K562 (cell line): ENCODE results near the gene RIIAD1. TPM values are rescaled to one million over a fixed set of nuclear protein-coding genes. Genes with fewer than 3 reads are reported as not detected.

Source experiments
- KLF13 ChIP-seq: fragments of 450-650 bp; IDR thresholded peaks from 2 replicates; pipeline ENCODE4 v1.6.1; 2016; ENCODE audit warnings: missing genetic modification characterization, low read depth, mild to moderate bottlenecking, missing compliant biosample characterization, moderate library complexity, borderline replicate concordance
- NFE2 ChIP-seq: IDR thresholded peaks from 2 replicates; pipeline ENCODE4 v1.6.1; 2014; ENCODE audit warnings: antibody characterized with exemption, low read depth
- NUFIP1 ChIP-seq: fragments of 450-650 bp; IDR thresholded peaks from 2 replicates; pipeline ENCODE4 v1.6.1; 2018; ENCODE audit not compliant: partially characterized antibody
- PRPF4 ChIP-seq: fragments of 200-400 bp; formaldehyde crosslinking; IDR thresholded peaks from one replicate; pipeline ENCODE4 v1.6.1; 2017; ENCODE audit warnings: low read length, low read depth, mild to moderate bottlenecking; ENCODE audit not compliant: insufficient read depth, poor library complexity, severe bottlenecking
- SAFB ChIP-seq: fragments of 200-400 bp; formaldehyde crosslinking; IDR thresholded peaks from 2 replicates; pipeline ENCODE4 v1.6.1; 2017; ENCODE audit warnings: low read depth, low read length, borderline replicate concordance
- SETDB1 ChIP-seq: IDR thresholded peaks from one replicate; pipeline ENCODE4 v1.6.1; 2012; ENCODE audit warnings: low read length, control low read depth, inconsistent platforms
- ZSCAN29 ChIP-seq: fragments of 450-650 bp; IDR thresholded peaks from 2 replicates; pipeline ENCODE4 v1.6.1; 2017
- polyA plus RNA-seq, 8 experiments: library from polyadenylated mRNA; depleted of rRNA in 4 of 8; stranded (reverse) in 5 of 8; unstranded in 3 of 8; fragments of >200 nt; fragmentation: Nextera tagmentation in 2 of 8; fragmentation: Illumina TruSeq in 1 of 8; extraction: Ambion mirVana in 2 of 8; extraction: Trizol in 1 of 8; gene quantifications; 2 replicates each; pipeline versions ENCODE4 v1.2.1 to v1.2.3, GENCODE V29; 2011 to 2014; ENCODE audit warnings: inconsistent platforms in 1 of 8, missing spikeins in 1 of 8
- total RNA-seq, 7 experiments: library from RNA; depleted of rRNA in 6 of 7; stranded (reverse); fragments of >200 nt in 6 of 7; fragmentation: Illumina TruSeq in 2 of 7; extraction: Trizol in 2 of 7; gene quantifications; 2 replicates each; pipeline versions ENCODE4 v1.2.1 to v1.2.3, GENCODE V29; 2011 to 2021; ENCODE audit warnings: low replicate concordance in 1 of 7
- TF ChIP-seq, protein P1 (sequence below), 2 experiments: fragments of 450-650 bp in 1 of 2; sonication (generic) in 1 of 2; formaldehyde crosslinking in 1 of 2; IDR thresholded peaks; 2 replicates each; pipeline versions ENCODE4 v1.7.1 to v1.9.0; 2016 to 2022; ENCODE audit warnings: inconsistent platforms in 1 of 2, mild to moderate bottlenecking in 1 of 2, missing genetic modification reagents in 1 of 2
- TF ChIP-seq, protein P2 (sequence below): fragments of 250-450 bp; sonication (Bioruptor Pico); IDR thresholded peaks from 2 replicates; pipeline ENCODE4 v1.5.0; 2020; ENCODE audit warnings: mild to moderate bottlenecking
- TF ChIP-seq, protein P3 (sequence below): fragments of 450-650 bp; formaldehyde crosslinking; IDR thresholded peaks from 2 replicates; pipeline ENCODE4 v1.4.0; 2020; ENCODE audit warnings: mild to moderate bottlenecking, moderate library complexity
- TF ChIP-seq, protein P4 (sequence below): fragments of 450-650 bp; IDR thresholded peaks from 2 replicates; pipeline ENCODE4 v1.6.1; 2016; ENCODE audit warnings: low read depth, mild to moderate bottlenecking, moderate library complexity

Gene RIIAD1
- total and polyA plus RNA-seq, 9 of the 15 experiments (the other 6 are each of a cell fraction or from before 2014, with no cell fraction given), result not detected

DNA sequence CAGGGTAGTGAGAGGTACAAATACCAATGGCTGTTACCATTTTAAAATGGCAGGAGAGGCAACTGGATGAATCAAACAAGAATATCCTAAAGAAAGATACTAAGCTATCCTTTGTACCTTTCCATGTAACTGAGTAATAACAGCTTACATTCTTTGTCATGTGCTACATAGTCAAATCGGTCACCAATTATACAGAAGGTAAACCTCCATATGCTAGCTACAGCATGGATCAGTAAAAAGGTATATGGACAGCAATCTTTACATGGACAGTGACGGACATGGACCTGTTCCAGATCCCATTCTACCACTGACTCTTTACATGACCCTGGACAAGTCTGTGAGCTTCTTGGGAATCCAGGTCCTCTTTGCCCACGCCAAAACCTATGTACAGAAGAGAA is 55.3 kb downstream of the RIIAD1 start (continued):
- TF ChIP-seq, protein P1, sequence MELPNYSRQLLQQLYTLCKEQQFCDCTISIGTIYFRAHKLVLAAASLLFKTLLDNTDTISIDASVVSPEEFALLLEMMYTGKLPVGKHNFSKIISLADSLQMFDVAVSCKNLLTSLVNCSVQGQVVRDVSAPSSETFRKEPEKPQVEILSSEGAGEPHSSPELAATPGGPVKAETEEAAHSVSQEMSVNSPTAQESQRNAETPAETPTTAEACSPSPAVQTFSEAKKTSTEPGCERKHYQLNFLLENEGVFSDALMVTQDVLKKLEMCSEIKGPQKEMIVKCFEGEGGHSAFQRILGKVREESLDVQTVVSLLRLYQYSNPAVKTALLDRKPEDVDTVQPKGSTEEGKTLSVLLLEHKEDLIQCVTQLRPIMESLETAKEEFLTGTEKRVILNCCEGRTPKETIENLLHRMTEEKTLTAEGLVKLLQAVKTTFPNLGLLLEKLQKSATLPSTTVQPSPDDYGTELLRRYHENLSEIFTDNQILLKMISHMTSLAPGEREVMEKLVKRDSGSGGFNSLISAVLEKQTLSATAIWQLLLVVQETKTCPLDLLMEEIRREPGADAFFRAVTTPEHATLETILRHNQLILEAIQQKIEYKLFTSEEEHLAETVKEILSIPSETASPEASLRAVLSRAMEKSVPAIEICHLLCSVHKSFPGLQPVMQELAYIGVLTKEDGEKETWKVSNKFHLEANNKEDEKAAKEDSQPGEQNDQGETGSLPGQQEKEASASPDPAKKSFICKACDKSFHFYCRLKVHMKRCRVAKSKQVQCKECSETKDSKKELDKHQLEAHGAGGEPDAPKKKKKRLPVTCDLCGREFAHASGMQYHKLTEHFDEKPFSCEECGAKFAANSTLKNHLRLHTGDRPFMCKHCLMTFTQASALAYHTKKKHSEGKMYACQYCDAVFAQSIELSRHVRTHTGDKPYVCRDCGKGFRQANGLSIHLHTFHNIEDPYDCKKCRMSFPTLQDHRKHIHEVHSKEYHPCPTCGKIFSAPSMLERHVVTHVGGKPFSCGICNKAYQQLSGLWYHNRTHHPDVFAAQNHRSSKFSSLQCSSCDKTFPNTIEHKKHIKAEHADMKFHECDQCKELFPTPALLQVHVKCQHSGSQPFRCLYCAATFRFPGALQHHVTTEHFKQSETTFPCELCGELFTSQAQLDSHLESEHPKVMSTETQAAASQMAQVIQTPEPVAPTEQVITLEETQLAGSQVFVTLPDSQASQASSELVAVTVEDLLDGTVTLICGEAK (IDR thresholded peaks at IDR 0.05), result no peak
- TF ChIP-seq, protein P1 (CRISPR knock-in tag; IDR thresholded peaks at IDR 0.05), result no peak
- TF ChIP-seq, protein P2, sequence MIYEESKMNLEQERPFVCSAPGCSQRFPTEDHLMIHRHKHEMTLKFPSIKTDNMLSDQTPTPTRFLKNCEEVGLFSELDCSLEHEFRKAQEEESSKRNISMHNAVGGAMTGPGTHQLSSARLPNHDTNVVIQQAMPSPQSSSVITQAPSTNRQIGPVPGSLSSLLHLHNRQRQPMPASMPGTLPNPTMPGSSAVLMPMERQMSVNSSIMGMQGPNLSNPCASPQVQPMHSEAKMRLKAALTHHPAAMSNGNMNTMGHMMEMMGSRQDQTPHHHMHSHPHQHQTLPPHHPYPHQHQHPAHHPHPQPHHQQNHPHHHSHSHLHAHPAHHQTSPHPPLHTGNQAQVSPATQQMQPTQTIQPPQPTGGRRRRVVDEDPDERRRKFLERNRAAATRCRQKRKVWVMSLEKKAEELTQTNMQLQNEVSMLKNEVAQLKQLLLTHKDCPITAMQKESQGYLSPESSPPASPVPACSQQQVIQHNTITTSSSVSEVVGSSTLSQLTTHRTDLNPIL (CRISPR knock-in tag), result no peak
- TF ChIP-seq, protein P3, sequence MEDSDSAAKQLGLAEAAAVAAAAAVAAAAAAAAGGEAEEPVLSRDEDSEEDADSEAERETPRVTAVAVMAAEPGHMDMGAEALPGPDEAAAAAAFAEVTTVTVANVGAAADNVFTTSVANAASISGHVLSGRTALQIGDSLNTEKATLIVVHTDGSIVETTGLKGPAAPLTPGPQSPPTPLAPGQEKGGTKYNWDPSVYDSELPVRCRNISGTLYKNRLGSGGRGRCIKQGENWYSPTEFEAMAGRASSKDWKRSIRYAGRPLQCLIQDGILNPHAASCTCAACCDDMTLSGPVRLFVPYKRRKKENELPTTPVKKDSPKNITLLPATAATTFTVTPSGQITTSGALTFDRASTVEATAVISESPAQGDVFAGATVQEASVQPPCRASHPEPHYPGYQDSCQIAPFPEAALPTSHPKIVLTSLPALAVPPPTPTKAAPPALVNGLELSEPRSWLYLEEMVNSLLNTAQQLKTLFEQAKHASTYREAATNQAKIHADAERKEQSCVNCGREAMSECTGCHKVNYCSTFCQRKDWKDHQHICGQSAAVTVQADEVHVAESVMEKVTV (CRISPR knock-in tag), result no peak
- no peak for TF ChIP-seq KLF13 (tag)
- no peak for TF ChIP-seq NUFIP1
- no peak for TF ChIP-seq NFE2
- TF ChIP-seq PRPF4, result no peak
- TF ChIP-seq SAFB, result no peak
- TF ChIP-seq SETDB1, result no peak
- no peak for TF ChIP-seq ZSCAN29
- TF ChIP-seq, protein P4, sequence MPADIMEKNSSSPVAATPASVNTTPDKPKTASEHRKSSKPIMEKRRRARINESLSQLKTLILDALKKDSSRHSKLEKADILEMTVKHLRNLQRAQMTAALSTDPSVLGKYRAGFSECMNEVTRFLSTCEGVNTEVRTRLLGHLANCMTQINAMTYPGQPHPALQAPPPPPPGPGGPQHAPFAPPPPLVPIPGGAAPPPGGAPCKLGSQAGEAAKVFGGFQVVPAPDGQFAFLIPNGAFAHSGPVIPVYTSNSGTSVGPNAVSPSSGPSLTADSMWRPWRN, result no peak
